ENCODE measurements around the gene RBMS2. TPM values are rescaled to one million over a fixed set of nuclear protein-coding genes. Genes with fewer than 3 reads are reported as not detected.
"Not testable (repeated sequence)": the region's sequence is repeated elsewhere in the genome, so short reads cannot be mapped to it uniquely, and the experiment has no call there.

The RBMS2 gene
- total and polyA plus RNA-seq, 2 experiments from 2014 or later = 11.4 to 13.1 TPM

DNA sequence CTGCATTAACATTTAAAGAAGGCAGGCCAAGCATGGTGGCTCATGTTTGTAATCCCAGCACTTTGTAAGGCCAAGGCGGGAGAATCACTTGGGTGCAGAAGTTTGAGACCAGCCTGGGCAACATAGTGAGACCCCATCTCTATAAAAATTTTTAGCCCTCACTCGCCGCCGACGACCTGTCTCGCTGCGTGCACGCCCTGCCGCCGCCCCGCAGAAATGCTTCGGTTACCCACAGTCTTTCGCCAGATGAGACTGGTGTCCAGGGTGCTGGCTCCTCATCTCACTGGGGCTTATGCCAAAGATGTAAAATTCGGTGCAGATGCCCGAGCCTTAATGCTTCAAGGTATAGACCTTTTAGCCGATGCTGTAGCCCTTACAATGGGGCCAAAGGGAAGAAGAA is 10.8 kb upstream of the RBMS2 start:
- no peak overlapping the region for H3K27ac ChIP-seq
- no peak for DNase-seq (ENCODE audit: low read depth in 1 of 2, low spot score in 1 of 2)
- H3K27me3 ChIP-seq = no peaks in the 10 kb centered on the region
- no peak for TF ChIP-seq CTCF (IDR thresholded peaks at IDR 0.05; ENCODE audit: low read depth, low read length)
- no peaks in the 10 kb centered on the region for H3K9me3 ChIP-seq (ENCODE audit: low read depth)
- no peaks in the 10 kb centered on the region for H3K4me1 ChIP-seq (ENCODE audit: low read depth)
- no peaks in the 10 kb centered on the region for H3K36me3 ChIP-seq
- H3K4me3 ChIP-seq = no peak overlapping the region

GRCh38 chr12:56514014-56514318 is 7.7 kb upstream of the RBMS2 start:
- H3K9me3 ChIP-seq (ENCODE audit: low read depth); DNase-seq (ENCODE audit: low read depth in 1 of 2, low spot score in 1 of 2); H3K27me3 ChIP-seq; H3K4me1 ChIP-seq (ENCODE audit: low read depth); H3K27ac ChIP-seq; H3K36me3 ChIP-seq; H3K4me3 ChIP-seq: not testable (repeated sequence)

- Histone ChIP-seq H3K4me3 (no peak overlapping the region), H3K27me3 (no peaks in the 10 kb centered on the region), H3K36me3 (no peaks in the 10 kb centered on the region), H3K27ac (no peak overlapping the region), H3K4me1 (ENCODE audit: low read depth) (peaks cover 2% of the 10 kb centered on the region), H3K9me3 (ENCODE audit: low read depth) (no peaks in the 10 kb centered on the region)
- TF ChIP-seq CTCF (IDR thresholded peaks at IDR 0.05; ENCODE audit: low read depth, low read length) = no peak
- no peak for DNase-seq (ENCODE audit: low read depth in 1 of 2, low spot score in 1 of 2)
These were observed 3.8 kb upstream of the RBMS2 start for GRCh38 chr12:56517854-56518253.

GRCh38 chr12:56518570-56518969 is 3.0 kb upstream of the RBMS2 start:
- H3K36me3 ChIP-seq = no peaks in the 10 kb centered on the region
- peaks cover 9% of the 10 kb centered on the region for H3K4me1 ChIP-seq (ENCODE audit: low read depth)
- no peaks in the 10 kb centered on the region for H3K27me3 ChIP-seq
- TF ChIP-seq CTCF (IDR thresholded peaks at IDR 0.05; ENCODE audit: low read depth, low read length) = no peak
- H3K4me3 ChIP-seq = no peak overlapping the region
- H3K27ac ChIP-seq = no peak overlapping the region
- DNase-seq (ENCODE audit: low read depth in 1 of 2, low spot score in 1 of 2) = peak in 1 of 2 donors; percentile 7
- H3K9me3 ChIP-seq (ENCODE audit: low read depth) = no peaks in the 10 kb centered on the region

DNA sequence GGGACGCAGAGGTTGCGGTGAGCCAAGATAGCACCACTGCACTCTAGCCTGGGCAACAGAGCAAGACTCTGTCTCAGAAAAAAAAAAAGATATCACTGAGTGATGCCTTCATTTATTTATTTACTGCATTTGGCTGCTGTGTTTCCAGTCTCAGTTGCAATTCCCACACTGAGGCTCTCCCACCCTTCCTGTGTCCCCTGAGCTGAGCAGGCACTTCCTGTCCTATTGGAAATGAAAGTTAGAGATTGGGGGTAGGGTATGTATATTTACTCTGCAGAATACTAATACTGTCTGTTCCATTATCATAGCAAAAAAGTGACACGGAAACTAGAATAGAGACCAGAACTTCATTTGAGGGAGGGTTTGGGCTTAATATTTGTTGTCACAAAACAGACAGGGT is 1.6 kb upstream of the RBMS2 start:
- DNase-seq (ENCODE audit: low read depth in 1 of 2, low spot score in 1 of 2) = peak in 1 of 2 donors; percentile 31
- H3K36me3 ChIP-seq = no peaks in the 10 kb centered on the region
- no peak overlapping the region for H3K4me3 ChIP-seq
- no peaks in the 10 kb centered on the region for H3K27me3 ChIP-seq
- no peak for TF ChIP-seq CTCF (IDR thresholded peaks at IDR 0.05; ENCODE audit: low read depth, low read length)
- no peak overlapping the region for H3K27ac ChIP-seq
- H3K9me3 ChIP-seq (ENCODE audit: low read depth) = no peaks in the 10 kb centered on the region
- H3K4me1 ChIP-seq (ENCODE audit: low read depth) = peaks cover 14% of the 10 kb centered on the region

DNA sequence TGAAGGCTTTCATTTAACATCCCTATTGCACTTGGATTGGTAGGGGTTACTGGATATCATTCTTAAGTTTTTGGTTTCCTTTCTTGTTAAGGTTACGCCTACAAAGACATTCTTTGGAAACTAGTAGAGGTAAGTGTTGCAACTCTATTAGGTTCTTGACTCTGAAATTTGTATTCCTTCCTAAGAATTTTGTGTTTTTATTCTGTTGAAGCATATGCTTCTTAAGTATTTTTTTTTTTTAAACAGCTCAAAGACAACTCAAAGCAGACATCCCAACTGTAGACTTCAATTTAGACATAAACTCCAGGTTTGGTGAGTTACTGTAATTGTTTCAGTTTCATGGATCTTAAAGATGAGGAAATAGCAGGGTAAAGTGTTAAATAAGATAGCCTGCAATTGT is 1.1 kb upstream of the RBMS2 start:
- H3K27ac ChIP-seq = no peak overlapping the region
- no peaks in the 10 kb centered on the region for H3K9me3 ChIP-seq (ENCODE audit: low read depth)
- DNase-seq (ENCODE audit: low read depth in 1 of 2, low spot score in 1 of 2) = peak in 1 of 2 donors; percentile 58
- no peaks in the 10 kb centered on the region for H3K36me3 ChIP-seq
- no peaks in the 10 kb centered on the region for H3K27me3 ChIP-seq
- no peak for TF ChIP-seq CTCF (IDR thresholded peaks at IDR 0.05; ENCODE audit: low read depth, low read length)
- peaks cover 14% of the 10 kb centered on the region for H3K4me1 ChIP-seq (ENCODE audit: low read depth)
- H3K4me3 ChIP-seq = no peak overlapping the region
